K562 (cell line): ENCODE data around the gene CDC25B. TPM values are rescaled to one million over a fixed set of nuclear protein-coding genes. Genes with fewer than 3 reads are reported as not detected.

Experiments
- CBX5 ChIP-seq: IDR thresholded peaks from 2 replicates; pipeline ENCODE4 v1.6.1; 2014; ENCODE audit warnings: low read depth, borderline replicate concordance
- CBX8 ChIP-seq: fragments of 200-600 bp; sonication (generic); IDR thresholded peaks from 2 replicates; pipeline ENCODE4 v1.6.1; 2012; ENCODE audit warnings: borderline replicate concordance, mixed run types, low read depth, mild to moderate bottlenecking, moderate library complexity, mixed read lengths, low read length, control low read depth, inconsistent platforms; ENCODE audit not compliant: poor library complexity, severe bottlenecking; ENCODE audit errors: extremely low read depth
- DPF2 ChIP-seq: fragments of 450-650 bp; IDR thresholded peaks from 2 replicates; pipeline ENCODE4 v1.6.1; 2016
- EP300 ChIP-seq: IDR thresholded peaks from 2 replicates; pipeline ENCODE4 v1.6.1; 2012; ENCODE audit warnings: low read length, improper control_type of control experiment
- HNRNPL ChIP-seq: fragments of 200-400 bp; formaldehyde crosslinking; IDR thresholded peaks from 2 replicates; pipeline ENCODE4 v1.6.1; 2017; ENCODE audit warnings: low read depth, mild to moderate bottlenecking, low read length
- MCM2 ChIP-seq: fragments of 450-650 bp; IDR thresholded peaks from 2 replicates; pipeline ENCODE4 v1.6.1; 2017; ENCODE audit warnings: low read depth, mild to moderate bottlenecking
- NCOA4 ChIP-seq: fragments of 450-650 bp; IDR thresholded peaks from 2 replicates; pipeline ENCODE4 v1.6.1; 2018; ENCODE audit warnings: mild to moderate bottlenecking; ENCODE audit not compliant: partially characterized antibody
- NUFIP1 ChIP-seq: fragments of 450-650 bp; IDR thresholded peaks from 2 replicates; pipeline ENCODE4 v1.6.1; 2018; ENCODE audit not compliant: partially characterized antibody
- POLR2B ChIP-seq: fragments of 450-650 bp; IDR thresholded peaks from 2 replicates; pipeline ENCODE4 v1.6.1; 2018; ENCODE audit warnings: low read depth; ENCODE audit not compliant: partially characterized antibody
- POLR2H ChIP-seq: IDR thresholded peaks from 2 replicates; pipeline ENCODE4 v1.6.1; 2016; ENCODE audit warnings: missing genetic modification characterization, low read depth, mild to moderate bottlenecking, control low read depth, missing compliant biosample characterization, moderate library complexity
- SAFB ChIP-seq: fragments of 200-400 bp; formaldehyde crosslinking; IDR thresholded peaks from 2 replicates; pipeline ENCODE4 v1.6.1; 2017; ENCODE audit warnings: low read depth, low read length, borderline replicate concordance
- SIRT6 ChIP-seq: IDR thresholded peaks from one replicate; pipeline ENCODE4 v1.6.1; 2012; ENCODE audit warnings: low read depth, mild to moderate bottlenecking, control low read depth, inconsistent platforms, low read length, moderate library complexity
- SMAD4 ChIP-seq: fragments of 250-450 bp; sonication (Bioruptor Pico); conservative IDR thresholded peaks from 2 replicates; pipeline ENCODE4 v1.8.0; 2021; ENCODE audit warnings: inconsistent platforms, mild to moderate bottlenecking, moderate library complexity
- STAG1 ChIP-seq: sonication (generic); formaldehyde crosslinking; IDR thresholded peaks from 2 replicates; pipeline ENCODE4 v1.5.0; 2020; ENCODE audit warnings: missing genetic modification reagents, borderline replicate concordance
- polyA plus RNA-seq, 8 experiments: library from polyadenylated mRNA; depleted of rRNA in 4 of 8; stranded (reverse) in 5 of 8; unstranded in 3 of 8; fragments of >200 nt; fragmentation: Nextera tagmentation in 2 of 8; fragmentation: Illumina TruSeq in 1 of 8; extraction: Ambion mirVana in 2 of 8; extraction: Trizol in 1 of 8; gene quantifications; 2 replicates each; pipeline versions ENCODE4 v1.2.1 to v1.2.3, GENCODE V29; 2011 to 2014; ENCODE audit warnings: inconsistent platforms in 1 of 8, missing spikeins in 1 of 8
- total RNA-seq, 7 experiments: library from RNA; depleted of rRNA in 6 of 7; stranded (reverse); fragments of >200 nt in 6 of 7; fragmentation: Illumina TruSeq in 2 of 7; extraction: Trizol in 2 of 7; gene quantifications; 2 replicates each; pipeline versions ENCODE4 v1.2.1 to v1.2.3, GENCODE V29; 2011 to 2021; ENCODE audit warnings: low replicate concordance in 1 of 7
- TF ChIP-seq, protein P1 (sequence below): sonication (generic); formaldehyde crosslinking; IDR thresholded peaks from 2 replicates; pipeline ENCODE4 v1.8.0; 2022; ENCODE audit warnings: mild to moderate bottlenecking, missing genetic modification reagents, borderline replicate concordance
- TF ChIP-seq, protein P2 (sequence below): fragments of 250-450 bp; sonication (Bioruptor Pico); IDR thresholded peaks from 2 replicates; pipeline ENCODE4 v1.8.0; 2021; ENCODE audit warnings: moderate library complexity, mild to moderate bottlenecking, inconsistent platforms
- TF ChIP-seq, protein P3 (sequence below), 2 experiments: fragments of 250-450 bp in 1 of 2; fragments of 450-650 bp in 1 of 2; sonication (Bioruptor Pico) in 1 of 2; IDR thresholded peaks; 2 replicates each; pipeline versions ENCODE4 v1.6.1 to v1.8.0; 2016 to 2021; ENCODE audit warnings: mild to moderate bottlenecking in 2 of 2, moderate library complexity in 2 of 2, missing compliant biosample characterization in 1 of 2, missing genetic modification characterization in 1 of 2
- TF ChIP-seq, protein P4 (sequence below): IDR thresholded peaks from 2 replicates; pipeline ENCODE4 v1.6.1; 2014; ENCODE audit warnings: antibody characterized with exemption
- TF ChIP-seq, protein P5 (sequence below): IDR thresholded peaks from 3 replicates; pipeline ENCODE4 v1.6.1; 2011; ENCODE audit warnings: borderline replicate concordance, mild to moderate bottlenecking; ENCODE audit not compliant: insufficient read length, insufficient read depth
- TF ChIP-seq, protein P6 (sequence below): sonication (generic); formaldehyde crosslinking; IDR thresholded peaks from 2 replicates; pipeline ENCODE4 v1.8.1; 2023; ENCODE audit warnings: mild to moderate bottlenecking, missing genetic modification reagents

Gene CDC25B
- total and polyA plus RNA-seq, 9 of the 15 experiments (the other 6 are each of a cell fraction or from before 2014, with no cell fraction given), result 2.3 to 35.7 (median 9.5) TPM

GRCh38 chr20:3818155-3819151, 22.3 kb downstream of the CDC25B start (continued):
- TF ChIP-seq, protein P1, sequence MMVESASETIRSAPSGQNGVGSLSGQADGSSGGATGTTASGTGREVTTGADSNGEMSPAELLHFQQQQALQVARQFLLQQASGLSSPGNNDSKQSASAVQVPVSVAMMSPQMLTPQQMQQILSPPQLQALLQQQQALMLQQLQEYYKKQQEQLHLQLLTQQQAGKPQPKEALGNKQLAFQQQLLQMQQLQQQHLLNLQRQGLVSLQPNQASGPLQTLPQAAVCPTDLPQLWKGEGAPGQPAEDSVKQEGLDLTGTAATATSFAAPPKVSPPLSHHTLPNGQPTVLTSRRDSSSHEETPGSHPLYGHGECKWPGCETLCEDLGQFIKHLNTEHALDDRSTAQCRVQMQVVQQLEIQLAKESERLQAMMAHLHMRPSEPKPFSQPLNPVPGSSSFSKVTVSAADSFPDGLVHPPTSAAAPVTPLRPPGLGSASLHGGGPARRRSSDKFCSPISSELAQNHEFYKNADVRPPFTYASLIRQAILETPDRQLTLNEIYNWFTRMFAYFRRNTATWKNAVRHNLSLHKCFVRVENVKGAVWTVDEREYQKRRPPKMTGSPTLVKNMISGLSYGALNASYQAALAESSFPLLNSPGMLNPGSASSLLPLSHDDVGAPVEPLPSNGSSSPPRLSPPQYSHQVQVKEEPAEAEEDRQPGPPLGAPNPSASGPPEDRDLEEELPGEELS (CRISPR knock-in tag), result no peak
- no peak for TF ChIP-seq MCM2
- TF ChIP-seq STAG1, result no peak
- TF ChIP-seq CBX8, result no peak
- TF ChIP-seq SIRT6, result no peak
- no peak for TF ChIP-seq NUFIP1
- no peak for TF ChIP-seq CBX5
- TF ChIP-seq, protein P2, sequence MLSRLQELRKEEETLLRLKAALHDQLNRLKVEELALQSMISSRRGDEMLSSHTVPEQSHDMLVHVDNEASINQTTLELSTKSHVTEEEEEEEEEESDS (CRISPR knock-in tag), result no peak
- no peak for TF ChIP-seq NCOA4
- TF ChIP-seq EP300, result no peak
- TF ChIP-seq, protein P3, sequence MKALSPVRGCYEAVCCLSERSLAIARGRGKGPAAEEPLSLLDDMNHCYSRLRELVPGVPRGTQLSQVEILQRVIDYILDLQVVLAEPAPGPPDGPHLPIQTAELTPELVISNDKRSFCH (CRISPR knock-in tag; IDR thresholded peaks at IDR 0.05), result no peak
- TF ChIP-seq, protein P3 (tag; IDR thresholded peaks at IDR 0.05), result peak; percentile 45; the same call in 1 of the 2 replicates
- no peak for TF ChIP-seq HNRNPL
- TF ChIP-seq POLR2B, result no peak
- 0 out of 2 replicates have a peak, but pooled peaks have one; percentile 32 for TF ChIP-seq SMAD4 (CRISPR knock-in tag)
- TF ChIP-seq SAFB, result no peak
- TF ChIP-seq, protein P4, sequence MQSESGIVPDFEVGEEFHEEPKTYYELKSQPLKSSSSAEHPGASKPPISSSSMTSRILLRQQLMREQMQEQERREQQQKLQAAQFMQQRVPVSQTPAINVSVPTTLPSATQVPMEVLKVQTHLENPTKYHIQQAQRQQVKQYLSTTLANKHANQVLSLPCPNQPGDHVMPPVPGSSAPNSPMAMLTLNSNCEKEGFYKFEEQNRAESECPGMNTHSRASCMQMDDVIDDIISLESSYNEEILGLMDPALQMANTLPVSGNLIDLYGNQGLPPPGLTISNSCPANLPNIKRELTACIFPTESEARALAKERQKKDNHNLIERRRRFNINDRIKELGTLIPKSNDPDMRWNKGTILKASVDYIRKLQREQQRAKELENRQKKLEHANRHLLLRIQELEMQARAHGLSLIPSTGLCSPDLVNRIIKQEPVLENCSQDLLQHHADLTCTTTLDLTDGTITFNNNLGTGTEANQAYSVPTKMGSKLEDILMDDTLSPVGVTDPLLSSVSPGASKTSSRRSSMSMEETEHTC, result no peak
- TF ChIP-seq, protein P5, sequence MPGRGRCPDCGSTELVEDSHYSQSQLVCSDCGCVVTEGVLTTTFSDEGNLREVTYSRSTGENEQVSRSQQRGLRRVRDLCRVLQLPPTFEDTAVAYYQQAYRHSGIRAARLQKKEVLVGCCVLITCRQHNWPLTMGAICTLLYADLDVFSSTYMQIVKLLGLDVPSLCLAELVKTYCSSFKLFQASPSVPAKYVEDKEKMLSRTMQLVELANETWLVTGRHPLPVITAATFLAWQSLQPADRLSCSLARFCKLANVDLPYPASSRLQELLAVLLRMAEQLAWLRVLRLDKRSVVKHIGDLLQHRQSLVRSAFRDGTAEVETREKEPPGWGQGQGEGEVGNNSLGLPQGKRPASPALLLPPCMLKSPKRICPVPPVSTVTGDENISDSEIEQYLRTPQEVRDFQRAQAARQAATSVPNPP, result no peak
- no peak for TF ChIP-seq DPF2
- no peak for TF ChIP-seq POLR2H
- TF ChIP-seq, protein P6, sequence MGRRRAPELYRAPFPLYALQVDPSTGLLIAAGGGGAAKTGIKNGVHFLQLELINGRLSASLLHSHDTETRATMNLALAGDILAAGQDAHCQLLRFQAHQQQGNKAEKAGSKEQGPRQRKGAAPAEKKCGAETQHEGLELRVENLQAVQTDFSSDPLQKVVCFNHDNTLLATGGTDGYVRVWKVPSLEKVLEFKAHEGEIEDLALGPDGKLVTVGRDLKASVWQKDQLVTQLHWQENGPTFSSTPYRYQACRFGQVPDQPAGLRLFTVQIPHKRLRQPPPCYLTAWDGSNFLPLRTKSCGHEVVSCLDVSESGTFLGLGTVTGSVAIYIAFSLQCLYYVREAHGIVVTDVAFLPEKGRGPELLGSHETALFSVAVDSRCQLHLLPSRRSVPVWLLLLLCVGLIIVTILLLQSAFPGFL, result no peak
